ENCODE measurements around the gene ATP7A. TPM values are rescaled to one million over a fixed set of nuclear protein-coding genes. Genes with fewer than 3 reads are reported as not detected.

ATP7A gene
- total and polyA plus RNA-seq, 2 donors (not counting 3 experiments of a cell fraction or from before 2014, with no cell fraction given): 3.1 to 8.8 TPM

GRCh38 chrX:78027798-78028197 lies 117.3 kb downstream of the ATP7A start:
- H2AFZ ChIP-seq (ENCODE audit: low read depth, low read length): no peak overlapping the region
- H4K20me1 ChIP-seq (replicated peaks; ENCODE audit: control insufficient read depth, extremely low read depth, insufficient read depth, low read length): no peaks in the 10 kb centered on the region
- no peaks in the 10 kb centered on the region for H3K9me1 ChIP-seq (replicated peaks; ENCODE audit: control insufficient read depth, extremely low read depth, insufficient read depth, low read length)
- FAIRE-seq: no peak
- no peak overlapping the region for H3K27ac ChIP-seq (ENCODE audit: insufficient read depth, low read depth, low read length)
- no peaks in the 10 kb centered on the region for H3K79me2 ChIP-seq (ENCODE audit: control insufficient read depth, insufficient read depth, low read length)
- H3K4me1 ChIP-seq (ENCODE audit: control insufficient read depth, extremely low read depth, insufficient read depth, low read length): no peaks in the 10 kb centered on the region
- ChIA-PET POLR2A (no interaction called here), CTCF (interaction anchor here (1.2 to 2.6 kb wide), 3 partner anchors 129 to 1749 kb away, joined by 3 to 12 read pairs (median 3); partner anchors contain the start of gene COX7B)
- no TSS peak for BruUV-seq (replicated peaks)
- DNase-seq (ENCODE audit: low read depth, low spot score): no peak
- no peak overlapping the region for H3K4me3 ChIP-seq (replicated peaks in 1 of 3; ENCODE audit: insufficient read depth in 1 of 3, low read depth in 1 of 3, low read length in 3 of 3)
- H3K9me3 ChIP-seq (replicated peaks; ENCODE audit: control insufficient read depth, insufficient read depth, low read length): no peaks in the 10 kb centered on the region
- TF ChIP-seq GATA2 (IDR thresholded peaks at IDR 0.05; ENCODE audit: insufficient read depth, insufficient read length, low read depth, low read length) (no peak), POLR2AphosphoS5 (IDR thresholded peaks at IDR 0.05; ENCODE audit: insufficient read depth, low read depth, low read length) (no peak), POLR2A (IDR thresholded peaks at IDR 0.05; ENCODE audit: low read depth, low read length) (no peak), CTCF (IDR thresholded peaks at IDR 0.05; ENCODE audit: extremely low read depth in 1 of 2, insufficient read depth in 1 of 2, low read depth in 1 of 2, low read length in 2 of 2) (no peak), MAX (IDR thresholded peaks at IDR 0.05; ENCODE audit: insufficient read depth, insufficient read length) (no peak), JUN (IDR thresholded peaks at IDR 0.05; ENCODE audit: borderline replicate concordance, insufficient read depth, insufficient read length, low read depth) (no peak), FOS (IDR thresholded peaks at IDR 0.05; ENCODE audit: borderline replicate concordance, insufficient read depth, low read length) (no peak), MYC (IDR thresholded peaks at IDR 0.05; ENCODE audit: low read depth, low read length) (no peak), EZH2 (IDR thresholded peaks at IDR 0.05; ENCODE audit: borderline replicate concordance, low read depth, low read length, severe bottlenecking) (no peak)
- H3K9ac ChIP-seq (replicated peaks; ENCODE audit: extremely low read depth, insufficient read depth, low read length): no peak overlapping the region
- H3K36me3 ChIP-seq (ENCODE audit: control insufficient read depth in 2 of 2, extremely low read depth in 1 of 2, insufficient read depth in 2 of 2, low read length in 2 of 2): no peaks in the 10 kb centered on the region
- dilution Hi-C loops (cut with MboI; ENCODE audit: extremely low pct_ligation_motif_present, low sequenced_read_pairs): no loop called here
- no peaks in the 10 kb centered on the region for H3K27me3 ChIP-seq (ENCODE audit: control insufficient read depth in 2 of 2, insufficient read depth in 2 of 2, low read length in 2 of 2)
- no peak overlapping the region for H3K4me2 ChIP-seq (ENCODE audit: insufficient read depth, low read length)
- intact Hi-C loops (cut with micrococcal nuclease): loop anchor here (5.0 kb wide), 1 partner anchor 1470 kb away; no protein-coding TSS in a partner anchor
